Skeletal muscle satellite cell (primary cell): ENCODE measurements around the gene SLC25A26. TPM values are rescaled to one million over a fixed set of nuclear protein-coding genes. Genes with fewer than 3 reads are reported as not detected.

Experiments used
- H3K27me3 ChIP-seq: 2 replicates; pipeline ENCODE4 v1.7.0; 2013; ENCODE audit warnings: low read length; ENCODE audit not compliant: control insufficient read depth, insufficient read depth
- H3K36me3 ChIP-seq: 2 replicates; pipeline ENCODE4 v1.7.0; 2013; ENCODE audit warnings: mild to moderate bottlenecking, control low read depth, low read length; ENCODE audit not compliant: insufficient read depth
- H3K4me1 ChIP-seq: 2 replicates; pipeline ENCODE4 v1.7.0; 2013; ENCODE audit warnings: low read length; ENCODE audit not compliant: control insufficient read depth, insufficient read depth
- H3K4me2 ChIP-seq: 2 replicates; pipeline ENCODE4 v1.7.0; 2013; ENCODE audit warnings: mild to moderate bottlenecking, low read length
- H3K4me3 ChIP-seq: 2 replicates; pipeline ENCODE4 v1.7.0; 2013; ENCODE audit warnings: low read length
- H3K9ac ChIP-seq: 2 replicates; pipeline ENCODE4 v1.7.0; 2013; ENCODE audit warnings: mild to moderate bottlenecking, low read depth, low read length, moderate library complexity
- H3K9me3 ChIP-seq: replicated peaks from 2 replicates; pipeline ENCODE4 v1.7.0; 2013; ENCODE audit warnings: mild to moderate bottlenecking, control low read depth, low read length
- total RNA-seq: library from RNA; depleted of rRNA; stranded (reverse); fragments of >200 nt; gene quantifications from 2 replicates; pipeline ENCODE4 v1.2.3, GENCODE V29; 2012; rRNA removed

Gene SLC25A26
- 13.5 and 15.7 TPM in 2 replicates for total RNA-seq

DNA sequence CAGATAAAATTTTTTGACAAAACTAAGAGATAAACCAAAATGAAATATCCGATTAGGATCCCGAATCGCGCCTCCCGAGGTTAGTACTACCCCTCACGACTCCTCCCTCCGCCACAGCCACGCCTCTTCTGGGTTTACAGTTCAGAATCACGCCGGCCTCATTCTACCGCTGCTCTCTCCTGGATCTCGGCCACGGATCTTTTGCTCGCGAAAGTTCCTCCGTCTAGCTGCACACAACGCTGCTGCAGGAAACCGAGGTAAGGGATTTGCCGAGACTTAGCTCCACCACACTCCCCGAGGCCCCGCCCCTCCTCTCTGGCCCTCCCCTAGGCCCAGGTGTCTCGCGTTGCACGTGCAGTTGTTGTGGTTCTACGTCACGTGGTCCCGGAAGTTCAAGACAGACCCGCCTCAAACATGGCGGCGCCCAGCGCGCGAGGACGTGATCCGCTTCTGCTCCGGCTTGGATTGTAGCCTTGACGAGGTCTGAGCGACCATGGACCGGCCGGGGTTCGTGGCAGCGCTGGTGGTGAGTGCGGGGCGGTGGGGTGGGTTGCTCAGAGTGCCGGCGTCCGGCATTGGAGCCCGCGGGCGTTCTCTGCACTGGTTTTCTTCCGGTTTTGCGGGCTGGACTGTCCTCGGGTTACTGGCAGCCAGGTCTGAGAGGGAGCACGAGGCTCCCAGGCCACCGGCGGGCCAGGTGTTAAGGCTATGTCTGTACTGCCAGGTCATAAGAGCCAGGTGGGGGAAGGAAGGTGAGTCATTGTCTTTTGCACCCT is at the start of gene SLC25A26:
SLC25A26 (plus strand) TSS at position 400 of the 776 bp plus-strand sequence; CDS start at position 494, 94 bp downstream.
- Histone ChIP-seq H3K4me1 (peaks cover 8% of the 10 kb centered on the region), H3K36me3 (no peaks in the 10 kb centered on the region), H3K9ac (peak within 1 kb of the TSS; percentile 86), H3K9me3 (no peaks in the 10 kb centered on the region), H3K4me3 (peak within 1 kb of the TSS; percentile 88), H3K4me2 (peak within 1 kb of the TSS; percentile 80), H3K27me3 (peaks cover 3% of the 10 kb centered on the region)

- Histone ChIP-seq H3K4me3 (no peak overlapping the region), H3K4me2 (no peak overlapping the region), H3K4me1 (no peaks in the 10 kb centered on the region), H3K36me3 (no peaks in the 10 kb centered on the region), H3K9ac (no peak overlapping the region), H3K9me3 (no peaks in the 10 kb centered on the region), H3K27me3 (peaks cover 34% of the 10 kb centered on the region)
Measured at GRCh38 chr3:66172394-66172793, 48.4 kb upstream of the SLC25A26 start.

- no peaks in the 10 kb centered on the region for H3K36me3 ChIP-seq
- no peak overlapping the region for H3K4me2 ChIP-seq
- no peak overlapping the region for H3K4me3 ChIP-seq
- H3K9ac ChIP-seq, result no peak overlapping the region
- H3K27me3 ChIP-seq, result peaks cover 26% of the 10 kb centered on the region
- no peaks in the 10 kb centered on the region for H3K9me3 ChIP-seq
- no peaks in the 10 kb centered on the region for H3K4me1 ChIP-seq
Measured at GRCh38 chr3:66177026-66177425, 43.8 kb upstream of the SLC25A26 start.

DNA sequence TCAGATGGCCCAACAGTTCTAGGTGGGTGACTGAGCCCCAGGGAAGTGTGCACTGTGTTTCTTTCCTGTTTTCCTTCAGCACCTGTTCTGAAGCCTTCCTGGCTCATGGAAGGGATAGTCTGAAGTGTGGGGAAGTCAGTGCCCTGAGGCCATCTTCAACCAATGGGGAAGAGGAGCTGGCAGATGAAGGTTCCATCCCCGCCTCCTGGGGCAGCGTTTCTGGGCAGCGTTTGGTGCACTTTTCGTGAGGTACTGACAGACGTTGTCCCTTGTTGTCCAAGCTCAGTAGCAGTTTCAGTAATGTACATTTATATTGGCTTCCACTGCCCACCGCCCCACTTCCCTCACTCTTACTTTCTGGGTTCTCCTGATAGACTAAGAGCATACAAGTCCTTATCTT is 42.6 kb upstream of the SLC25A26 start:
- H3K36me3 ChIP-seq, result no peaks in the 10 kb centered on the region
- no peaks in the 10 kb centered on the region for H3K9me3 ChIP-seq
- peaks cover 20% of the 10 kb centered on the region for H3K27me3 ChIP-seq
- H3K4me3 ChIP-seq, result no peak overlapping the region
- H3K4me1 ChIP-seq, result no peaks in the 10 kb centered on the region
- no peak overlapping the region for H3K9ac ChIP-seq
- H3K4me2 ChIP-seq, result no peak overlapping the region

GRCh38 chr3:66179793-66180192 is 41.0 kb upstream of the SLC25A26 start:
- no peak overlapping the region for H3K9ac ChIP-seq
- H3K4me3 ChIP-seq, result no peak overlapping the region
- peaks cover 18% of the 10 kb centered on the region for H3K27me3 ChIP-seq
- H3K4me1 ChIP-seq, result no peaks in the 10 kb centered on the region
- no peaks in the 10 kb centered on the region for H3K36me3 ChIP-seq
- H3K9me3 ChIP-seq, result no peaks in the 10 kb centered on the region
- no peak overlapping the region for H3K4me2 ChIP-seq

DNA sequence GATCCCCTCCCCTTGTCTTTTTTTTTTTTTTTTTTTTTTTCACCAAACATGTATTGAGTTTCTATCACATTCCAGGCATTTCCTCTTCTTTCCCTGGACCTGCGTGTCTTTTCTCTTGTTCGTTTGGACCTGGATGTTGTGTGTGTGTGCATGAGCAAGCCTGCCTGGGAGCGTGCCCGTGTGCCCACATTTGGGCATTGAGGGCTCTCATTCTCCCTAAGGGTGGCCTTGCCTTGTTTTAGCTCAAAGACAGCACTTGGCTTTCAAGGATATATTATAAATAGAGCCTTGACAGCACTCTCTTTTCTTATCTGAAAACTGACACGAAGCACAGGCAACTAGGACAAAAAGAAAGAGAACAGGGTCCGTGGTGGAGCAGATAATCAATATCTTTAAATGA is 39.0 kb upstream of the SLC25A26 start:
- no peak overlapping the region for H3K9ac ChIP-seq
- H3K4me3 ChIP-seq, result no peak overlapping the region
- H3K36me3 ChIP-seq, result no peaks in the 10 kb centered on the region
- peaks cover 11% of the 10 kb centered on the region for H3K27me3 ChIP-seq
- H3K9me3 ChIP-seq, result no peaks in the 10 kb centered on the region
- no peak overlapping the region for H3K4me2 ChIP-seq
- H3K4me1 ChIP-seq, result no peaks in the 10 kb centered on the region

DNA sequence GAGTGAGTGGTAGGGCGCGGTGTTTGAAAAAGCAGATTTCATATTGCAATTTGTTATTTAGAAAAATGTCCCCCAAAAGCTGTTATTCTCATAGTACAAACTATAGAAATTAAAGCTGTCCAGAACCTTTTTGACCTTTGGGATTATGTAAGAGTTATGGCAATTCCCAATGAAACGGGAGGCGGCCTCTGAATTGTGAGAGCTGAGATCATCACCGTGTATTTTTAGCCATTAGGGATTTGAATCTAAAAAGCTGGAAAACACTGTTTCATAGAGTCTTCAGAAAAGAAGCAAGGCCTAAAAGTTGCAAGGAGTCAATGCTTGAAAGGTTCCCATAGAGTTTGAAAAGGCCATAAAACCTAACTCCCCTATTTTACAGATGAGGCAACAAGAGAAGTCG is 38.6 kb upstream of the SLC25A26 start:
- Histone ChIP-seq H3K4me1 (no peaks in the 10 kb centered on the region), H3K4me3 (no peak overlapping the region), H3K4me2 (no peak overlapping the region), H3K27me3 (peaks cover 10% of the 10 kb centered on the region), H3K9ac (no peak overlapping the region), H3K36me3 (no peaks in the 10 kb centered on the region), H3K9me3 (no peaks in the 10 kb centered on the region)

- Histone ChIP-seq H3K4me2 (no peak overlapping the region), H3K36me3 (no peaks in the 10 kb centered on the region), H3K4me3 (no peak overlapping the region), H3K9ac (no peak overlapping the region), H3K9me3 (no peaks in the 10 kb centered on the region), H3K4me1 (no peaks in the 10 kb centered on the region), H3K27me3 (no peaks in the 10 kb centered on the region)
Measured at GRCh38 chr3:66186545-66186944, 34.3 kb upstream of the SLC25A26 start.

- peaks cover 29% of the 10 kb centered on the region for H3K27me3 ChIP-seq
- peak overlapping the region; percentile 89 for H3K4me2 ChIP-seq
- H3K9ac ChIP-seq, result no peak overlapping the region
- no peaks in the 10 kb centered on the region for H3K36me3 ChIP-seq
- H3K4me3 ChIP-seq, result peak overlapping the region; percentile 54
- no peaks in the 10 kb centered on the region for H3K9me3 ChIP-seq
- H3K4me1 ChIP-seq, result peaks cover 4% of the 10 kb centered on the region
Measured at GRCh38 chr3:66195347-66195783, 25.4 kb upstream of the SLC25A26 start.

GRCh38 chr3:66196633-66197032 is 24.2 kb upstream of the SLC25A26 start:
- Histone ChIP-seq H3K9ac (no peak overlapping the region), H3K27me3 (peaks cover 32% of the 10 kb centered on the region), H3K9me3 (no peaks in the 10 kb centered on the region), H3K4me3 (no peak overlapping the region), H3K4me2 (no peak overlapping the region), H3K36me3 (no peaks in the 10 kb centered on the region), H3K4me1 (peaks cover 4% of the 10 kb centered on the region)

GRCh38 chr3:66198437-66199088 is 22.2 kb upstream of the SLC25A26 start:
- no peak overlapping the region for H3K4me2 ChIP-seq

More at GRCh38 chr3:66198437-66199088, 22.2 kb upstream of the SLC25A26 start:
- Histone ChIP-seq H3K4me3 (no peak overlapping the region), H3K9ac (no peak overlapping the region), H3K4me1 (peaks cover 4% of the 10 kb centered on the region), H3K36me3 (no peaks in the 10 kb centered on the region), H3K27me3 (peaks cover 36% of the 10 kb centered on the region), H3K9me3 (no peaks in the 10 kb centered on the region)
